GM23338 (cell line): ENCODE results near the gene TUG1. TPM values are rescaled to one million over a fixed set of nuclear protein-coding genes. Genes with fewer than 3 reads are reported as not detected.

Experiments
- ATAC-seq: fragments of 200-7000 bp; cut with Tn5 transposase; 3 replicates; pipeline ENCODE4 v1.9.1; 2020
- DNase-seq: peaks from one replicate; pipeline ENCODE4 v3.0.0-alpha.2; 2015; ENCODE audit warnings: low spot score
- H2AFZ ChIP-seq: fragments of 200-600 bp; sonication (generic); 2 replicates; pipeline ENCODE4 v1.8.0; 2016; ENCODE audit warnings: antibody characterized with exemption, mild to moderate bottlenecking, moderate library complexity
- H3F3A ChIP-seq: fragments of 200-600 bp; sonication (generic); replicated peaks from 2 replicates; pipeline ENCODE4 v1.8.0; 2017; ENCODE audit warnings: antibody characterized with exemption, mixed run types, low read depth
- H3K27ac ChIP-seq: fragments of 200-600 bp; sonication (generic); 2 replicates; pipeline ENCODE4 v1.6.1; 2016; ENCODE audit warnings: low read depth
- H3K27me3 ChIP-seq: fragments of 200-600 bp; sonication (generic); 2 replicates; pipeline ENCODE4 v1.8.0; 2016; ENCODE audit warnings: mild to moderate bottlenecking, mixed run types, moderate library complexity; ENCODE audit not compliant: insufficient read depth
- H3K36me3 ChIP-seq: fragments of 200-600 bp; sonication (generic); 2 replicates; pipeline ENCODE4 v1.8.0; 2016; ENCODE audit warnings: mild to moderate bottlenecking; ENCODE audit not compliant: insufficient read depth
- H3K4me1 ChIP-seq: fragments of 200-600 bp; sonication (generic); 2 replicates; pipeline ENCODE4 v1.8.0; 2016; ENCODE audit warnings: mild to moderate bottlenecking, moderate library complexity; ENCODE audit not compliant: insufficient read depth
- H3K4me2 ChIP-seq: fragments of 200-600 bp; sonication (generic); 2 replicates; pipeline ENCODE4 v1.7.1; 2017; ENCODE audit warnings: mixed run types
- H3K4me3 ChIP-seq: fragments of 200-600 bp; sonication (generic); 2 replicates; pipeline ENCODE4 v1.6.1; 2016; ENCODE audit warnings: mixed run types
- H3K79me2 ChIP-seq: fragments of 200-600 bp; sonication (generic); replicated peaks from 2 replicates; pipeline ENCODE4 v1.8.0; 2017; ENCODE audit warnings: mild to moderate bottlenecking; ENCODE audit not compliant: insufficient read depth
- H3K9me2 ChIP-seq: fragments of 200-600 bp; sonication (generic); 2 replicates; pipeline ENCODE4 v1.8.0; 2017; ENCODE audit not compliant: insufficient read depth
- H4K20me1 ChIP-seq: fragments of 200-600 bp; sonication (generic); replicated peaks from 2 replicates; pipeline ENCODE4 v1.8.0; 2017; ENCODE audit warnings: mild to moderate bottlenecking; ENCODE audit not compliant: insufficient read depth
- H3K27ac Mint-ChIP-seq: 2 replicates; pipeline ENCODE4 v1.8.0; 2020; ENCODE audit warnings: inconsistent platforms, mild to moderate bottlenecking, moderate library complexity, mixed read lengths
- H3K27me3 Mint-ChIP-seq: 3 replicates; pipeline ENCODE4 v1.8.0; 2022; ENCODE audit warnings: low read depth, mild to moderate bottlenecking, moderate library complexity, mixed read lengths, inconsistent platforms; ENCODE audit not compliant: insufficient read depth, poor library complexity
- H3K36me3 Mint-ChIP-seq: 3 replicates; pipeline ENCODE4 v1.8.0; 2021; ENCODE audit warnings: low read depth, mild to moderate bottlenecking, inconsistent platforms, moderate library complexity, mixed read lengths
- H3K4me1 Mint-ChIP-seq: 3 replicates; pipeline ENCODE4 v1.8.0; 2020; ENCODE audit warnings: mild to moderate bottlenecking, inconsistent platforms, mixed read lengths
- H3K4me3 Mint-ChIP-seq: 3 replicates; pipeline ENCODE4 v1.8.0; 2021; ENCODE audit warnings: moderate library complexity, mild to moderate bottlenecking, inconsistent platforms, mixed read lengths
- H3K9me3 Mint-ChIP-seq: 3 replicates; pipeline ENCODE4 v1.8.0; 2020; ENCODE audit warnings: moderate library complexity, mild to moderate bottlenecking, inconsistent platforms, mixed read lengths
- EZH2phosphoT487 ChIP-seq: fragments of 200-600 bp; sonication (generic); IDR thresholded peaks from one replicate; pipeline ENCODE4 v1.8.1; 2018; ENCODE audit warnings: antibody characterized with exemption; ENCODE audit not compliant: unreplicated experiment
- JUNB ChIP-seq: IDR thresholded peaks from one replicate; pipeline ENCODE4 v1.6.1; 2016; ENCODE audit warnings: antibody characterized with exemption; ENCODE audit not compliant: unreplicated experiment
- NANOG ChIP-seq: IDR thresholded peaks from 2 replicates; pipeline ENCODE4 v1.6.1; 2016; ENCODE audit warnings: antibody characterized with exemption, borderline replicate concordance
- POLR2AphosphoS5 ChIP-seq: IDR thresholded peaks from 2 replicates; pipeline ENCODE4 v1.6.1; 2016; ENCODE audit warnings: antibody characterized with exemption, low read depth
- STAT1 ChIP-seq: IDR thresholded peaks from one replicate; pipeline ENCODE4 v1.6.1; 2016; ENCODE audit warnings: antibody characterized with exemption; ENCODE audit not compliant: unreplicated experiment
- ZNF114 ChIP-seq: fragments of 250-450 bp; sonication (Bioruptor Pico); IDR thresholded peaks from 2 replicates; pipeline ENCODE4 v1.5.0; 2020; ENCODE audit warnings: mild to moderate bottlenecking, moderate library complexity
- ZNF331 ChIP-seq: fragments of 250-450 bp; sonication (Bioruptor Pico); IDR thresholded peaks from 2 replicates; pipeline ENCODE4 v1.5.0; 2020; ENCODE audit warnings: low read depth, mild to moderate bottlenecking, moderate library complexity
- polyA plus RNA-seq: library from polyadenylated mRNA; unstranded; fragments of >200 nt; fragmentation: Nextera tagmentation; extraction: Ambion mirVana; gene quantifications from 2 replicates; pipeline ENCODE4 v1.2.1, GENCODE V29; 2016
- total RNA-seq: library from RNA; depleted of rRNA; stranded (reverse); fragments of >200 nt; shearing (Covaris generic); gene quantifications from 2 replicates; pipeline ENCODE4 v1.2.3, GENCODE V29; 2014
- TF ChIP-seq, protein P1 (sequence below): IDR thresholded peaks from one replicate; pipeline ENCODE4 v1.6.1; 2018; ENCODE audit warnings: antibody characterized with exemption; ENCODE audit not compliant: unreplicated experiment
- TF ChIP-seq, protein P2 (sequence below), 2 experiments: fragments of 200-600 bp in 1 of 2; sonication (generic) in 1 of 2; conservative IDR thresholded peaks; 2 replicates each; pipeline versions ENCODE4 v1.5.1 to v1.6.1; 2016 to 2017; ENCODE audit warnings: antibody characterized with exemption in 2 of 2, low read depth in 2 of 2, mild to moderate bottlenecking in 2 of 2, moderate library complexity in 1 of 2
- TF ChIP-seq, protein P3 (sequence below): IDR thresholded peaks from 2 replicates; pipeline ENCODE4 v1.6.1; 2016; ENCODE audit warnings: antibody characterized with exemption

TUG1 gene
- total and polyA plus RNA-seq, 2 experiments from 2014 or later: 58.3 to 125 TPM

DNA sequence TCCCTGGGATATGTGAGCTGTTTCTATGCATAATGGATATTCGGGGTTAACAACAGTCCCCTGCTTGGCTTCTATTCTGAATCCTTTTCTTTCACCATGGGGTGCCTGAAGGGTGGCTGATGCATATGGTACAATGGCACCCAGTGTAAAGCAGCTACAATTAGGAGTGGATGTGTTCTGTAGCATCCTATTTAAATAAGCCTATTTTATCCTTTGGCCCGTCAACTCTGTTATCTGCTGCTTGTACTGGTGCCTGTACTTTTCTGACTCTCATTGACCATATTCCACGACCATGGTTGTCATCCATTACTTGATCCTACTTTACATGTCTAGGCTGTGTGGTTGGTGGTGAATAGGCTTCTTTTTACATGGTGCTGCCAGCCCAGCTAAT lies 1.3 kb downstream of the TUG1 start (continued):
- TF ChIP-seq, protein P1, sequence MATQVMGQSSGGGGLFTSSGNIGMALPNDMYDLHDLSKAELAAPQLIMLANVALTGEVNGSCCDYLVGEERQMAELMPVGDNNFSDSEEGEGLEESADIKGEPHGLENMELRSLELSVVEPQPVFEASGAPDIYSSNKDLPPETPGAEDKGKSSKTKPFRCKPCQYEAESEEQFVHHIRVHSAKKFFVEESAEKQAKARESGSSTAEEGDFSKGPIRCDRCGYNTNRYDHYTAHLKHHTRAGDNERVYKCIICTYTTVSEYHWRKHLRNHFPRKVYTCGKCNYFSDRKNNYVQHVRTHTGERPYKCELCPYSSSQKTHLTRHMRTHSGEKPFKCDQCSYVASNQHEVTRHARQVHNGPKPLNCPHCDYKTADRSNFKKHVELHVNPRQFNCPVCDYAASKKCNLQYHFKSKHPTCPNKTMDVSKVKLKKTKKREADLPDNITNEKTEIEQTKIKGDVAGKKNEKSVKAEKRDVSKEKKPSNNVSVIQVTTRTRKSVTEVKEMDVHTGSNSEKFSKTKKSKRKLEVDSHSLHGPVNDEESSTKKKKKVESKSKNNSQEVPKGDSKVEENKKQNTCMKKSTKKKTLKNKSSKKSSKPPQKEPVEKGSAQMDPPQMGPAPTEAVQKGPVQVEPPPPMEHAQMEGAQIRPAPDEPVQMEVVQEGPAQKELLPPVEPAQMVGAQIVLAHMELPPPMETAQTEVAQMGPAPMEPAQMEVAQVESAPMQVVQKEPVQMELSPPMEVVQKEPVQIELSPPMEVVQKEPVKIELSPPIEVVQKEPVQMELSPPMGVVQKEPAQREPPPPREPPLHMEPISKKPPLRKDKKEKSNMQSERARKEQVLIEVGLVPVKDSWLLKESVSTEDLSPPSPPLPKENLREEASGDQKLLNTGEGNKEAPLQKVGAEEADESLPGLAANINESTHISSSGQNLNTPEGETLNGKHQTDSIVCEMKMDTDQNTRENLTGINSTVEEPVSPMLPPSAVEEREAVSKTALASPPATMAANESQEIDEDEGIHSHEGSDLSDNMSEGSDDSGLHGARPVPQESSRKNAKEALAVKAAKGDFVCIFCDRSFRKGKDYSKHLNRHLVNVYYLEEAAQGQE: no peak
- TF ChIP-seq NANOG (no peak), ZNF114 (CRISPR knock-in tag) (no peak), POLR2AphosphoS5 (no peak), JUNB (no peak), EZH2phosphoT487 (no peak), STAT1 (no peak), ZNF331 (CRISPR knock-in tag) (no peak)
- TF ChIP-seq, protein P2, sequence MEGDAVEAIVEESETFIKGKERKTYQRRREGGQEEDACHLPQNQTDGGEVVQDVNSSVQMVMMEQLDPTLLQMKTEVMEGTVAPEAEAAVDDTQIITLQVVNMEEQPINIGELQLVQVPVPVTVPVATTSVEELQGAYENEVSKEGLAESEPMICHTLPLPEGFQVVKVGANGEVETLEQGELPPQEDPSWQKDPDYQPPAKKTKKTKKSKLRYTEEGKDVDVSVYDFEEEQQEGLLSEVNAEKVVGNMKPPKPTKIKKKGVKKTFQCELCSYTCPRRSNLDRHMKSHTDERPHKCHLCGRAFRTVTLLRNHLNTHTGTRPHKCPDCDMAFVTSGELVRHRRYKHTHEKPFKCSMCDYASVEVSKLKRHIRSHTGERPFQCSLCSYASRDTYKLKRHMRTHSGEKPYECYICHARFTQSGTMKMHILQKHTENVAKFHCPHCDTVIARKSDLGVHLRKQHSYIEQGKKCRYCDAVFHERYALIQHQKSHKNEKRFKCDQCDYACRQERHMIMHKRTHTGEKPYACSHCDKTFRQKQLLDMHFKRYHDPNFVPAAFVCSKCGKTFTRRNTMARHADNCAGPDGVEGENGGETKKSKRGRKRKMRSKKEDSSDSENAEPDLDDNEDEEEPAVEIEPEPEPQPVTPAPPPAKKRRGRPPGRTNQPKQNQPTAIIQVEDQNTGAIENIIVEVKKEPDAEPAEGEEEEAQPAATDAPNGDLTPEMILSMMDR (conservative IDR thresholded peaks at IDR 0.05; ENCODE audit: low read depth in 2 of 2): no peak
- TF ChIP-seq, protein P3, sequence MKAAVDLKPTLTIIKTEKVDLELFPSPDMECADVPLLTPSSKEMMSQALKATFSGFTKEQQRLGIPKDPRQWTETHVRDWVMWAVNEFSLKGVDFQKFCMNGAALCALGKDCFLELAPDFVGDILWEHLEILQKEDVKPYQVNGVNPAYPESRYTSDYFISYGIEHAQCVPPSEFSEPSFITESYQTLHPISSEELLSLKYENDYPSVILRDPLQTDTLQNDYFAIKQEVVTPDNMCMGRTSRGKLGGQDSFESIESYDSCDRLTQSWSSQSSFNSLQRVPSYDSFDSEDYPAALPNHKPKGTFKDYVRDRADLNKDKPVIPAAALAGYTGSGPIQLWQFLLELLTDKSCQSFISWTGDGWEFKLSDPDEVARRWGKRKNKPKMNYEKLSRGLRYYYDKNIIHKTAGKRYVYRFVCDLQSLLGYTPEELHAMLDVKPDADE: no peak

DNA sequence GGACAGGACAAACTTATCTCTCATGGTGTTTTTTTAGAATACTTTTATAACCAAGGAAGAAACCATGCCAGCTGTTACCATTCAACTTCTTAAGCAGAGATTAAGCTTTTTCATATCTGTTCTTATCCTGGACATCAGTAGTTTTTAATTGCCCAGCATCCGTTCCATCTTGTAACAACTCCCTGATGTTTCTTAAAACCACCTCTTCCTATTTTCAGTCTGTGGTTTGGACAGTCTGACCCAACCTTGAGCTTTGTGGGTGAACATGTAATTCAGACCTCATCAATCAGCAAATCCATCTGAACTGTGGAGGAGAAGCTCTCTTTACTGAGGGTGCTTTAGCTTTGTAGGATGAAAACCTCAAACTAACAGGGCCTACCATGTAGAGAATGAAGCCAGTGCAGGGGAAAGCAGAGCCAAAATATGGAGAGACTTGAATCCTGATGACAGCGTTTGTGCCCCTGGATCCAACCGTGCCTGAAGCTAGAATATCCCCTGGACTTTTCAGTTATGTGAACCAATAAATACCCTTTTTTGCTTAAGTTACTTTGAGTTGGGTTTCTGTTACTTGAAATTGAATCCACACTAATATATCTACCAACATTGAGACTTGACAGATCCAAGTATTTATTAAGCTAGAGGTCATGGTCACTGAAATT lies 9.4 kb downstream of the TUG1 start:
- DNase-seq (no peak), ATAC-seq (no peak)
- no peak overlapping the region for H2AFZ ChIP-seq
- Mint-ChIP-seq H3K9me3 (peaks cover 57% of the 10 kb centered on the region; the same call in 2 of the 3 replicates), H3K36me3 (peaks cover 67% of the 10 kb centered on the region), H3K4me1 (no peaks in the 10 kb centered on the region), H3K27ac (no peak overlapping the region), H3K27me3 (no peaks in the 10 kb centered on the region), H3K4me3 (no peak overlapping the region)
- no peak overlapping the region for H3K27ac ChIP-seq
- no peaks in the 10 kb centered on the region for H3K27me3 ChIP-seq
- H4K20me1 ChIP-seq: peaks cover 50% of the 10 kb centered on the region
- H3K4me1 ChIP-seq: no peaks in the 10 kb centered on the region
- no peak overlapping the region for H3K4me3 ChIP-seq
- no peaks in the 10 kb centered on the region; the same call in 1 of the 2 replicates for H3F3A ChIP-seq
- H3K4me2 ChIP-seq: no peak overlapping the region
- peaks cover 33% of the 10 kb centered on the region for H3K36me3 ChIP-seq
- peaks cover 56% of the 10 kb centered on the region for H3K79me2 ChIP-seq
- no peaks in the 10 kb centered on the region for H3K9me2 ChIP-seq
- TF ChIP-seq NANOG: no peak
- TF ChIP-seq, protein P2 (conservative IDR thresholded peaks at IDR 0.05; ENCODE audit: low read depth in 2 of 2): no peak
